Measurements from ENCODE around the gene DYNLRB1.
"Not testable (repeated sequence)": the region's sequence is repeated elsewhere in the genome, so short reads cannot be mapped to it uniquely, and the experiment has no call there.

DYNLRB1 gene

DNA sequence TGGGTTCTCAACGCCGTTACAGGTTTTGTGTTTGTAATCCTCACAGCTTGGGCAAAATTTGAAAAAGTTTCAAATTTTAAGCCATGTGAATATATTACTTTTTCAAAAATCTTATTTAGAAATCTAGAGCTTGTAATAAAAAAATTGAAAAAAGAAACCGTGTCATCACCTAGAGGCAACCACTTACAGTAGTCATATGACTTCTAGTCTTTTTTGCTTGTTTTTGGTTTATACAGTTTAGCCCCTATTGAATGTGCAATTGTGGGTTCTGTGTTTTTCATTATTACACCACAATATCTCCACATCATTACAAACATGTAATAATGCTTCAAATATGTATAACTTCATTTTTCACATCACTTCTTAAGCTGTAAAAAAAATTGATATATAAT lies 888 bp downstream of the DYNLRB1 start:
- TF ChIP-seq, protein P1, sequence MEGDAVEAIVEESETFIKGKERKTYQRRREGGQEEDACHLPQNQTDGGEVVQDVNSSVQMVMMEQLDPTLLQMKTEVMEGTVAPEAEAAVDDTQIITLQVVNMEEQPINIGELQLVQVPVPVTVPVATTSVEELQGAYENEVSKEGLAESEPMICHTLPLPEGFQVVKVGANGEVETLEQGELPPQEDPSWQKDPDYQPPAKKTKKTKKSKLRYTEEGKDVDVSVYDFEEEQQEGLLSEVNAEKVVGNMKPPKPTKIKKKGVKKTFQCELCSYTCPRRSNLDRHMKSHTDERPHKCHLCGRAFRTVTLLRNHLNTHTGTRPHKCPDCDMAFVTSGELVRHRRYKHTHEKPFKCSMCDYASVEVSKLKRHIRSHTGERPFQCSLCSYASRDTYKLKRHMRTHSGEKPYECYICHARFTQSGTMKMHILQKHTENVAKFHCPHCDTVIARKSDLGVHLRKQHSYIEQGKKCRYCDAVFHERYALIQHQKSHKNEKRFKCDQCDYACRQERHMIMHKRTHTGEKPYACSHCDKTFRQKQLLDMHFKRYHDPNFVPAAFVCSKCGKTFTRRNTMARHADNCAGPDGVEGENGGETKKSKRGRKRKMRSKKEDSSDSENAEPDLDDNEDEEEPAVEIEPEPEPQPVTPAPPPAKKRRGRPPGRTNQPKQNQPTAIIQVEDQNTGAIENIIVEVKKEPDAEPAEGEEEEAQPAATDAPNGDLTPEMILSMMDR (IDR thresholded peaks at IDR 0.05; ENCODE audit: control extremely low read depth, extremely low read depth, low read depth, missing control alignments): no peak
- ChIA-PET CTCF (interaction anchor here (0.9 to 4.9 kb wide), 7 partner anchors 15 to 326 kb away, joined by 3 to 60 read pairs (median 4); no protein-coding TSS in a partner anchor), POLR2A (interaction anchor here (0.6 to 1.1 kb wide), 2 partner anchors 215 to 1450 kb away, joined by 3 to 7 read pairs; no protein-coding TSS in a partner anchor)
- no peak for DNase-seq (ENCODE audit: extremely low spot score)

DNA sequence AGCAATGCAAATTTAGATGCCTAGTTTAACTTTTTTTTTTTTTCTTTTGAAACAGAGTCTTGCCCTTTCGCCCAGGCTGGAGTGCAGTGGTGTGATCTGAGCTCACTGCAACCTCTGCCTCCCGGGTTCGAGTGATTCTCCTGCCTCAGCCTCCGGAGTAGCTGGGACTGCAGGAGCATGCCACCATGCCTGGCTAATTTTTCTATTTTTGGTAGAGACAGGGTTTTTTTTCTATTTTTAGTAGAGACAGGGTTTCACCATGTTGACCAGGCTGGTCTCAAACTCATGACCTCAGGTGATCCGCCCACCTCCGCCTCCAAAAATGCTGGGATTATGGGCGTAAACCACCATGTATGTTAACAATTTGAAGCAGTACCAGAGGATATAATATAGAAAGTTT lies 2.6 kb downstream of the DYNLRB1 start:
- POLR2A ChIA-PET; DNase-seq (ENCODE audit: extremely low spot score): not testable (repeated sequence)
- CTCF ChIA-PET: interaction anchor here (4.6 to 4.9 kb wide), 2 partner anchors 20 to 206 kb away, joined by 19 to 60 read pairs; no protein-coding TSS in a partner anchor

- POLR2A ChIA-PET; DNase-seq (ENCODE audit: extremely low spot score): not testable (repeated sequence)
- CTCF ChIA-PET: interaction anchor here (1.1 to 1.2 kb wide), 2 partner anchors 207 to 329 kb away, joined by 3 to 5 read pairs; no protein-coding TSS in a partner anchor
Observed at GRCh38 chr20:34519841-34520240, 3.6 kb downstream of the DYNLRB1 start.

DNA sequence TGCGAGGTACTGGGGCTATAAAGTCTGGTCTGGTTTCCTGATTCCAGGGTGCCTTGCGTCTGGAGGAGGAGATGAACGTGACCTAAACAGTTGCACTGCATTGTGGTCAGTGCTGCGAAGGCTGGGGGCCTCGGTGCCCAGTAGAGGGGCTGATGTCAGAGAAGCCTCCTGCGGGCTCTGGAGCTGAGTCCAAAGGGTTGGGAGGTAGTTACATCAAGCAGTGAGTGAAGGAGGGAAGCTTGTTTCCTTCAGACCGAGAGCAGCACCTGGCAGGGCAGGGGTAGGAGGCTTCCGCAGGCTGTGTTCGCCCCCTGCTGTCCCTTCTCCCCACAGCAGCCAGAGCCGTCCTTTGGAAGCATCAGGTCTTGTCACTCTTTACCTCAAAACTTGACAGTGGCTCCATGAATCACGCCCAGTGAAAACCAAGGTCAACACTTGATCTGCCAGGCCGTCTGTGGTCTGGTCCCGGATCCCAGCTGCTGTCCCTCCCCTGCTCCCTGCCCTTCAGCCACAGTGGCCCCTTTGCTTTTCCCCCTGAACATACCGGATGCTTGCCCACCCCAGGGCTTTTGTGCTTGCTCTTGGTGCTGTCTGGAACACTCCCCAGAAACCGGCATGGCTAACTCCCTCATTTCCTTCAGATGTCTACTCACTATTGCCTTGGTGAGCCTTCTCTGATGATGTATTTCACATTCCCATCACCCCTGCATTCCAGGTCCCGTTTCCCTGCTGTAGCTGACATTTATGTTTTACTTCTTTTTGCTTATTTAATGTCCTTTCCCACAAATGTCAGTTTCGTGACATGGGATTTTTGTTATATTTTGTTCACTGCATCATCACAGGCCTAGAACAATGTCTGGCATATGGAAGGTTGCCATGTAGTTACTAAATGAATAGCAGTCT lies 7.0 kb downstream of the DYNLRB1 start:
- POLR2A ChIA-PET: no interaction called here
- TF ChIP-seq, protein P1 (IDR thresholded peaks at IDR 0.05; ENCODE audit: control extremely low read depth, extremely low read depth, low read depth, missing control alignments): peak; percentile 50
- CTCF ChIA-PET: interaction anchor here (0.6 to 6.7 kb wide), 16 partner anchors 9 to 333 kb away, joined by 3 to 81 read pairs (median 4); no protein-coding TSS in a partner anchor
- DNase-seq (ENCODE audit: extremely low spot score): peak; percentile 61

DNA sequence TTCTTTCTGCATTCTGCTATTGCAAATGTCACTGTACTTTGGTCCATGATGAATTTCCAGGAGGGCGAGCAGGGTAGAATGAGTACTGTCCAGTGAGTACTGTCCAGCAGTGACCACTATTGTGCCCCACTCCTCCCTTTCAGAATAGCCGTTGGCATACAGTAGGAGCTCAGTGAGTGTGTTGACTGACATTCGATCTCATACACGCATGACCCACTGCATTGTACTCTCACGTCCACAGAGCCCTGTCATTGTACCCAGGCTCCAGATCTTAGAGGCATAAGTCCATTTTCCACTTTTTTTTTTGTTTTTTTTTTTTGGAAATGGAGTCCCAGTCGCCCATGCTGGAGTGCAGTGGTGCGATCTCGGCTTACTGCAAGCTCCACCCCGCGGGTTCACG lies 8.2 kb downstream of the DYNLRB1 start:
- DNase-seq (ENCODE audit: extremely low spot score): no peak
- POLR2A ChIA-PET: interaction anchor here (0.7 kb wide), 1 partner anchor 55 kb away, joined by 3 read pairs; no protein-coding TSS in a partner anchor
- TF ChIP-seq, protein P1 (IDR thresholded peaks at IDR 0.05; ENCODE audit: control extremely low read depth, extremely low read depth, low read depth, missing control alignments): no peak
- CTCF ChIA-PET: interaction anchor here (0.8 to 6.7 kb wide), 7 partner anchors 9 to 334 kb away, joined by 3 to 81 read pairs (median 4); partner anchors contain the start of gene DYNLRB1

- CTCF ChIA-PET: interaction anchor here (1.4 to 6.7 kb wide), 4 partner anchors 14 to 335 kb away, joined by 3 to 81 read pairs (median 4); no protein-coding TSS in a partner anchor
- POLR2A ChIA-PET: no interaction called here
Observed at GRCh38 chr20:34525342-34525708, 9.1 kb downstream of the DYNLRB1 start.

GRCh38 chr20:34525709-34526416 lies 9.6 kb downstream of the DYNLRB1 start:
- ChIA-PET CTCF (interaction anchor here (1.4 to 6.7 kb wide), 3 partner anchors 14 to 213 kb away, joined by 3 to 81 read pairs (median 5); no protein-coding TSS in a partner anchor), POLR2A (no interaction called here)
- DNase-seq (ENCODE audit: extremely low spot score): no peak
- TF ChIP-seq, protein P1 (IDR thresholded peaks at IDR 0.05; ENCODE audit: control extremely low read depth, extremely low read depth, low read depth, missing control alignments): no peak

More at GRCh38 chr20:34525342-34525708, 9.1 kb downstream of the DYNLRB1 start:
- DNase-seq (ENCODE audit: extremely low spot score): no peak
- TF ChIP-seq, protein P1 (IDR thresholded peaks at IDR 0.05; ENCODE audit: control extremely low read depth, extremely low read depth, low read depth, missing control alignments): no peak
